ENCODE data around the gene SCARB1. TPM values are rescaled to one million over a fixed set of nuclear protein-coding genes. Genes with fewer than 3 reads are reported as not detected.

SCARB1 gene
- total RNA-seq, 1 donor from 2014 or later: 16.9 TPM

GRCh38 chr12:124875803-124876132 is 12.1 kb upstream of the SCARB1 start:
- peaks cover 18% of the 10 kb centered on the region for H3K4me1 Mint-ChIP-seq (ENCODE audit: unreplicated experiment)
- no peaks in the 10 kb centered on the region for H3K9me3 Mint-ChIP-seq (ENCODE audit: unreplicated experiment)
- DNase-seq (ENCODE audit: low spot score): no peak
- H3K36me3 Mint-ChIP-seq (ENCODE audit: low read depth, unreplicated experiment): no peaks in the 10 kb centered on the region
- no peak for TF ChIP-seq CTCF (IDR thresholded peaks at IDR 0.05; ENCODE audit: unreplicated experiment)
- H3K27ac Mint-ChIP-seq (ENCODE audit: unreplicated experiment): no peak overlapping the region
- H3K4me3 Mint-ChIP-seq (ENCODE audit: unreplicated experiment): no peak overlapping the region
- H3K27me3 Mint-ChIP-seq (ENCODE audit: unreplicated experiment): peaks cover 1% of the 10 kb centered on the region

GRCh38 chr12:124874988-124875802 is 11.5 kb upstream of the SCARB1 start:
- Mint-ChIP-seq H3K27me3 (ENCODE audit: unreplicated experiment) (peaks cover 1% of the 10 kb centered on the region), H3K9me3 (ENCODE audit: unreplicated experiment) (no peaks in the 10 kb centered on the region), H3K27ac (ENCODE audit: unreplicated experiment) (no peak overlapping the region), H3K36me3 (ENCODE audit: low read depth, unreplicated experiment) (no peaks in the 10 kb centered on the region), H3K4me3 (ENCODE audit: unreplicated experiment) (no peak overlapping the region), H3K4me1 (ENCODE audit: unreplicated experiment) (peaks cover 17% of the 10 kb centered on the region)
- no peak for DNase-seq (ENCODE audit: low spot score)
- no peak for TF ChIP-seq CTCF (IDR thresholded peaks at IDR 0.05; ENCODE audit: unreplicated experiment)

GRCh38 chr12:124874188-124874587 is 10.5 kb upstream of the SCARB1 start:
- DNase-seq (ENCODE audit: low spot score): no peak
- no peak overlapping the region for H3K27ac Mint-ChIP-seq (ENCODE audit: unreplicated experiment)
- no peaks in the 10 kb centered on the region for H3K36me3 Mint-ChIP-seq (ENCODE audit: low read depth, unreplicated experiment)
- H3K4me3 Mint-ChIP-seq (ENCODE audit: unreplicated experiment): no peak overlapping the region
- no peak for TF ChIP-seq CTCF (IDR thresholded peaks at IDR 0.05; ENCODE audit: unreplicated experiment)
- H3K9me3 Mint-ChIP-seq (ENCODE audit: unreplicated experiment): no peaks in the 10 kb centered on the region
- peaks cover 17% of the 10 kb centered on the region for H3K4me1 Mint-ChIP-seq (ENCODE audit: unreplicated experiment)
- H3K27me3 Mint-ChIP-seq (ENCODE audit: unreplicated experiment): peaks cover 1% of the 10 kb centered on the region

- no peak for DNase-seq (ENCODE audit: low spot score)
- Mint-ChIP-seq H3K4me3 (ENCODE audit: unreplicated experiment) (peak overlapping the region; percentile 43), H3K9me3 (ENCODE audit: unreplicated experiment) (no peaks in the 10 kb centered on the region), H3K36me3 (ENCODE audit: low read depth, unreplicated experiment) (no peaks in the 10 kb centered on the region), H3K4me1 (ENCODE audit: unreplicated experiment) (peaks cover 26% of the 10 kb centered on the region), H3K27ac (ENCODE audit: unreplicated experiment) (no peak overlapping the region), H3K27me3 (ENCODE audit: unreplicated experiment) (peaks cover 4% of the 10 kb centered on the region)
- no peak for TF ChIP-seq CTCF (IDR thresholded peaks at IDR 0.05; ENCODE audit: unreplicated experiment)
These were observed 8.5 kb upstream of the SCARB1 start for GRCh38 chr12:124872068-124872719.

GRCh38 chr12:124871297-124871696 is 7.6 kb upstream of the SCARB1 start:
- Mint-ChIP-seq H3K4me1 (ENCODE audit: unreplicated experiment) (peaks cover 28% of the 10 kb centered on the region), H3K27me3 (ENCODE audit: unreplicated experiment) (peaks cover 7% of the 10 kb centered on the region), H3K36me3 (ENCODE audit: low read depth, unreplicated experiment) (no peaks in the 10 kb centered on the region), H3K27ac (ENCODE audit: unreplicated experiment) (no peak overlapping the region), H3K9me3 (ENCODE audit: unreplicated experiment) (no peaks in the 10 kb centered on the region), H3K4me3 (ENCODE audit: unreplicated experiment) (no peak overlapping the region)
- DNase-seq (ENCODE audit: low spot score): no peak
- TF ChIP-seq CTCF (IDR thresholded peaks at IDR 0.05; ENCODE audit: unreplicated experiment): no peak

Measured in endothelial cell (in vitro differentiated cells).